Osteoblast (primary cell): ENCODE measurements around the gene USP32. TPM values are rescaled to one million over a fixed set of nuclear protein-coding genes. Genes with fewer than 3 reads are reported as not detected.

Experiments used
- DNase-seq: peaks from one replicate; pipeline ENCODE4 v3.0.0; 2011; ENCODE audit warnings: low spot score, mixed read lengths; ENCODE audit not compliant: insufficient read length; ENCODE audit errors: missing footprints
- H2AFZ ChIP-seq: 2 replicates; pipeline ENCODE4 v1.6.0; 2011; ENCODE audit warnings: mild to moderate bottlenecking, low read length
- H3K27ac ChIP-seq: 2 replicates; pipeline ENCODE4 v1.5.1; 2011; ENCODE audit warnings: mild to moderate bottlenecking, low read depth, low read length, moderate library complexity
- H3K27me3 ChIP-seq: 2 replicates; pipeline ENCODE4 v1.6.0; 2012; ENCODE audit warnings: mild to moderate bottlenecking, control low read depth, inconsistent platforms, low read length, moderate library complexity; ENCODE audit not compliant: insufficient read depth
- H3K36me3 ChIP-seq: 2 replicates; pipeline ENCODE4 v1.5.1; 2011; ENCODE audit warnings: mild to moderate bottlenecking, low read length, control low read depth, moderate library complexity; ENCODE audit not compliant: insufficient read depth
- H3K4me1 ChIP-seq: 2 replicates; pipeline ENCODE4 v1.5.1; 2011; ENCODE audit warnings: mild to moderate bottlenecking, low read length, control low read depth, moderate library complexity; ENCODE audit not compliant: insufficient read depth
- H3K4me2 ChIP-seq: 2 replicates; pipeline ENCODE4 v1.6.0; 2011; ENCODE audit warnings: mild to moderate bottlenecking, low read length; ENCODE audit not compliant: insufficient read depth
- H3K4me3 ChIP-seq: fragments of 200-600 bp; sonication (generic); 3 replicates; pipeline ENCODE4 v1.5.1; 2012; ENCODE audit warnings: mild to moderate bottlenecking, low read length, inconsistent platforms; ENCODE audit not compliant: insufficient read depth
- H3K79me2 ChIP-seq: 2 replicates; pipeline ENCODE4 v1.6.0; 2012; ENCODE audit warnings: mild to moderate bottlenecking, low read length, control low read depth, inconsistent platforms; ENCODE audit not compliant: insufficient read depth
- H3K9me3 ChIP-seq: 2 replicates; pipeline ENCODE4 v1.5.1; 2011; ENCODE audit warnings: low read depth, low read length, control low read depth
- H4K20me1 ChIP-seq: 2 replicates; pipeline ENCODE4 v1.6.0; 2012; ENCODE audit warnings: mild to moderate bottlenecking, low read length, control low read depth; ENCODE audit not compliant: insufficient read depth
- CTCF ChIP-seq: IDR thresholded peaks from 2 replicates; pipeline ENCODE4 v1.5.1; 2011; ENCODE audit warnings: mild to moderate bottlenecking, low read depth, low read length, moderate library complexity; ENCODE audit errors: extremely low read depth
- total RNA-seq: library from RNA; depleted of rRNA; stranded (reverse); fragments of >200 nt; gene quantifications from 2 replicates; pipeline ENCODE4 v1.2.3, GENCODE V29; 2012

Gene USP32
- total RNA-seq, 1 donor: 99.5 TPM

GRCh38 chr17:60157487-60158040 lies 234.4 kb downstream of the USP32 start:
- H3K36me3 ChIP-seq: no peaks in the 10 kb centered on the region
- TF ChIP-seq CTCF: no peak
- peaks cover 14% of the 10 kb centered on the region for H3K4me1 ChIP-seq
- H3K4me2 ChIP-seq: no peak overlapping the region
- H3K27ac ChIP-seq: no peak overlapping the region
- peaks cover 15% of the 10 kb centered on the region for H3K27me3 ChIP-seq
- H4K20me1 ChIP-seq: peaks cover 3% of the 10 kb centered on the region
- H3K9me3 ChIP-seq: no peaks in the 10 kb centered on the region
- DNase-seq: no peak
- H2AFZ ChIP-seq: no peak overlapping the region
- H3K79me2 ChIP-seq: no peaks in the 10 kb centered on the region
- no peak overlapping the region for H3K4me3 ChIP-seq

DNA sequence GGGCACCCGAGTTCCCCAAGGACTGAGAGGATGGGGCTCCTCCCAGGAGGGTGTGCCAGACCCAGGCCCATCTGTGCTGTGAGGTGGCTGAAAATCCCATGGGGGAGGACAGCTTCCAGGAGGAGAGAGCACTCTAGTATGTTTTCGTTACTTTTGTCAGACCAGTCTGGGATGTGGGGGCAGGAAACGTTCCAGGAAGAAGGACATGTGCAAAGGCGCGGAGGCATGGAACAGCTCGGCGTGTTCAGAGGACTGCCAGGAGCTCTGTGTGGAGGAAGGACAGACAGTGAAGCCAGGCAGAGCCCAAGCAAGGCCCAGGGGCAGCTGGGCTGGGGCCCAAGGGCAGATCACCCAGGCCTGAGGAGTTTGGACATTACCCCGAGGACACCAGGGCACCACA lies 235.2 kb downstream of the USP32 start:
- no peak overlapping the region for H3K4me2 ChIP-seq
- no peak overlapping the region for H2AFZ ChIP-seq
- H3K79me2 ChIP-seq: no peaks in the 10 kb centered on the region
- H3K36me3 ChIP-seq: no peaks in the 10 kb centered on the region
- no peaks in the 10 kb centered on the region for H3K9me3 ChIP-seq
- H3K27ac ChIP-seq: no peak overlapping the region
- peaks cover 14% of the 10 kb centered on the region for H3K4me1 ChIP-seq
- H3K4me3 ChIP-seq: no peak overlapping the region
- peaks cover 3% of the 10 kb centered on the region for H4K20me1 ChIP-seq
- H3K27me3 ChIP-seq: peaks cover 23% of the 10 kb centered on the region
- no peak for DNase-seq
- no peak for TF ChIP-seq CTCF

DNA sequence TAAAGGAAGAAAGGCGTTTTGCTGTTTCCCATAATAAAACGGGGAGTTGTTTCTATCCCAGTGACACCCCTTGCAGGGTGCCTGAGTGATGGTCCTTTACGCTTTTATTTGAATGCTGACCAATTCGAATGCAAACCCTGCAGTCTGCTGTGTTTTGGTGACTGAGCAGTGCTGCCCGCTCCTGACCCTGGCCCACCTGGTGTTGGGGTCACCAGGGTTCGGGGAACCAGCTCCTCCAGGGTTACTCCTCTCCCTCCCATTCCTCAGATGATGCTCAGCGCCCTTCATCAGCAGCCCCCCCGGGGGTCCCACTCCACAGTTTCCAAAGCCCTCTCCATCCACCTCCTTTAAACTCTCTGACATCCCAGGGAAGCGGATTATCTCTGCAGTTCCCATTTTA lies 236.1 kb downstream of the USP32 start:
- Histone ChIP-seq H3K27ac (no peak overlapping the region), H3K9me3 (no peaks in the 10 kb centered on the region), H3K4me3 (no peak overlapping the region), H4K20me1 (peaks cover 3% of the 10 kb centered on the region), H3K4me2 (no peak overlapping the region), H3K79me2 (no peaks in the 10 kb centered on the region), H3K4me1 (peaks cover 14% of the 10 kb centered on the region), H3K36me3 (no peaks in the 10 kb centered on the region), H3K27me3 (peaks cover 28% of the 10 kb centered on the region), H2AFZ (no peak overlapping the region)
- no peak for DNase-seq
- no peak for TF ChIP-seq CTCF

GRCh38 chr17:60155427-60155814 lies 236.5 kb downstream of the USP32 start:
- Histone ChIP-seq H3K27ac (no peak overlapping the region), H3K4me3 (no peak overlapping the region), H4K20me1 (peaks cover 3% of the 10 kb centered on the region), H3K79me2 (no peaks in the 10 kb centered on the region), H2AFZ (no peak overlapping the region), H3K4me2 (no peak overlapping the region), H3K4me1 (peaks cover 14% of the 10 kb centered on the region), H3K36me3 (no peaks in the 10 kb centered on the region), H3K27me3 (peaks cover 32% of the 10 kb centered on the region), H3K9me3 (no peaks in the 10 kb centered on the region)
- no peak for DNase-seq
- TF ChIP-seq CTCF: no peak
